Stimulated activated CD4-positive, alpha-beta T cell treated with anti-CD3 and anti-CD28 coated beads, Interleukin-15, amount 100 ng/mL, for 24 hours (primary cell): ENCODE results near the gene CCDC63.

ENCODE experiments used
- DNase-seq: peaks from one replicate; pipeline ENCODE4 v3.0.0-alpha.2; 2020

CCDC63 gene

GRCh38 chr12:110846615-110847566 is at the start of gene CCDC63:
TSS of gene CCDC63 (plus strand) at chr12:110846987. CDS start at chr12:110852955, 5,968 bp downstream.
- DNase-seq: peak; percentile 48

GRCh38 chr12:110798461-110798860 is 48.3 kb upstream of the CCDC63 start:
- DNase-seq: no peak

- DNase-seq: no peak
These were observed 44.3 kb upstream of the CCDC63 start for GRCh38 chr12:110802489-110802888.

DNA sequence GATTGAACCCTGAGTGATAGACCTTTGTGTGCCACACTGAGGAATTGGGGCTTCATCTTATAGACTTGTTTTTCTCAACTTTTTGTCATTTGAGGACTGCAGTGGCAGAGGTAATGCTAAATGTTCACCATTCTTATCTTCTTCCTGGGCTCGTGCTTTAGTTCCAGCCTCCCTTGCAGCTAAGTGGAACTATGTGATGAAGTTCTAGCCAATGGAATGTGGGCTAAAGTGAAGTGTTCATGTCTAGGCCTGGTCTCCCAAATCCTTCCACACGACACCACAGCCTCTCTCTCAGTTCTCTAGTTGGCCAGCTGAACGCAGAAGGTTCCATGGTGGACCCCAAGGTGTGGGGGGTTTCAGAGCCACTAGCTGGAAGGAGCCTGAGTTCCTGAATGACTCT is 42.4 kb upstream of the CCDC63 start:
- no peak for DNase-seq

DNA sequence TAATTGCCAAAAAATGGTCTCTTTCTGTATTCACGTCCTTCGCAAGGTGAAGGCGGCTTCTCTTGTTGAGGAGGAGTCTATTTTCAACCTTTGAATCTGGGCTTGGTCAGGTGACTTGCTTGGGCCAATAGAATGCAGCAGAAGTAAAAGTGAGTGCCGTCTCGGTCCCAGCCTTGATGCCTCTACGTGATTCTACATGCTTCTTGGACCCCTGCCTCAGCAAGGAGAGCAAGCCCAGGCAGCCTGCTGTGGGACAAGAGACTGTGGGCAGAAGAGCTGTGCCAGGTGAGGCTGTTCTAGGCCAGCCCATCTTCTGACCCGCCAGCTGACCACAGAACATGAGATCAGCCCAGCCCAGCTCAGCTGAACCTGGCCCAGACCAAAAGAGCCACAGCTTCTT is 39.1 kb upstream of the CCDC63 start:
- no peak for DNase-seq

DNA sequence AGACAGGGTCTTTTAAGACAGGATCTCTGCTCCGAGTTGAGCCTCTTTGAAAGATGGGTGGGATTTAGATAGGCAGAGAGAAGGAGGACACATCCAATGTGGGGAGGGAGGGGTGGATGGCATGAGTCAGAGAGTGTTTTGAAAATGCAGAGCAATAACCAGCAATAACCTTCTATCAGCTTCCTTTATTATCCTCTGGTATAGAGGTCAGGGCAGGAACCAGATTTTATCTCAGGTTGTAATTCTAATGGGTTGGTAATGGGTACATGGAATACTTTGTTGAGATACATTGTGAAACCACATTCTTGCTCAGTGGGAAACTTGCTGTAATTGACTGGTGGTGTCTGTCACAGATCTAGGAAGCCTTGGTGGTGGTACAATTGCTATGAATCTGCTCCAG is 37.6 kb upstream of the CCDC63 start:
- no peak for DNase-seq

DNA sequence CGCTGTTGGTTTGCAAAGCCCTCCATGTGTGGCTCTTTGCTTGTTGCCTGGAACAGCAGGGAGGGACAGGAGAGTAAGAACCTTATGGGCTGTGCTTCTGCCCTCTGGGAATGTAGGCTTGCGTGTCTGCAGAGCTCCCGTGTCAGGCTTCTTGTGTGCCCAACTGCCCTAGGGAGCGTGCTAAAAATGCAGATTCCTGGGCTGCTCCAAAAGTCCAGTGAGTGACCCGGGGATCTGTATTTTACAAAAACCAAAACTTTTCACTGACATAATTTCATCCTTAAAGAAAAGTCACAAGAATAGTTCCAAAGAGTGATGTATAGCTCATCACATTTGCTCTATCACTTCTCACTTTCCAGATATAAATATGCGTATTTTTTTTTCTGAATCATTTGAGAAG is 34.8 kb upstream of the CCDC63 start:
- DNase-seq: no peak

GRCh38 chr12:110813285-110813684 is 33.5 kb upstream of the CCDC63 start:
- no peak for DNase-seq

DNA sequence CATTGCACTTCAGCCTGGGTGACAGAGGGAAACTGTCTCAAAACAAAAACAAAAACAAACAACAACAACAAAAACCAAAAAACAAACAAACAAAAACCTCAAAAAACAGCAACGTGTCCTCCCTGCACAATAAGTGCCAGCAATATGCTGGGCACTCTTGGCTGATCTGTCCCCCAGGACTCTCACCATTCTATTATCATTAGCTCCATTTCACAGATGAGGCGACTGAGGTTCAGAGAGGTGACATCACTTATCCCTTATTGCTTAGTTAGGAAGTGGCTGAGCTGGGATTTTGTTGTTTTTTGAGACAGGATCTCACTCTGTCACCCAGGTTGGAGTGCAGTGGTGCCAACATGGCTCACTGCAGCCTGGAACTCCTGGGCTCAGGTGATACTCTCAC is 33.0 kb upstream of the CCDC63 start:
- no peak for DNase-seq

DNA sequence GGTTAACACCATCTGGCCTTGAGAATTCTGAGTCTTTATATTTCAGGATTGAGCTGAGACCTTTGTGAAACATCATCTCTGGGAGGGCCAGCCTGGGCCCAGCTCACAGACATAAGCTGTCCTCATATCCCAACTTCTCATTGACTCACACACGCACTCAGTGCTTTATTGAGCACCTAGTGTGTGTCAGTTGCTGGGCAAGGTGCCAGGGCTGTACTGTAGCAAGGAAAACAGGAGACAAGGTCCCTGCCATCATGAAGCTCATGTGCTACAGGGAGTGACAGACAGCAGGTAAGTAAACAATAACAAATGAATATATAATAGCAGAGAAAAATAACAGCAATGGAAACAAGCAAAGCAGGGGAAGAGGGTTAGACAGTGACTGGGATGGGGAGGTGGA is 30.5 kb upstream of the CCDC63 start:
- DNase-seq: no peak

- DNase-seq: no peak
These were observed 30.0 kb upstream of the CCDC63 start for GRCh38 chr12:110816779-110817178.

- no peak for DNase-seq
These were observed 28.3 kb upstream of the CCDC63 start for GRCh38 chr12:110818511-110818910.

DNA sequence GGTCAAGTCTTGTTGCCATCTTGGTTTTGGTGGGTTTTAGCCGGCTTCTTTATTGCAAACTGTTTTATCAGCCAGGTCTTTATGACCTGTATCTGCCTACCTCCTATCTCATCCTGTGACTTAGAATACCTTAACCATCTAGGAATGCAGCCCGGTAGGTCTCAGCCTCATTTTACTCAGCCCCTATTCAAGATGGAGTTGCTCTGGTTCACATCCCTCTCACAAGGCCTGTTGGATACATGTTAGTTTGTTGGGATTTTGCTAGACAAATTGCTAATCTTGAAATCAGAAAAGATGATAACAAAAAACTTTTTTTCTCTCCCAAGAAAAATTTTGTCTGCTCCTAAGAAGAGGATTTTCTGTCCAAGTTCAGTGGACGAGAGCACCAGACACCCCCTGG is 27.6 kb upstream of the CCDC63 start:
- no peak for DNase-seq

DNA sequence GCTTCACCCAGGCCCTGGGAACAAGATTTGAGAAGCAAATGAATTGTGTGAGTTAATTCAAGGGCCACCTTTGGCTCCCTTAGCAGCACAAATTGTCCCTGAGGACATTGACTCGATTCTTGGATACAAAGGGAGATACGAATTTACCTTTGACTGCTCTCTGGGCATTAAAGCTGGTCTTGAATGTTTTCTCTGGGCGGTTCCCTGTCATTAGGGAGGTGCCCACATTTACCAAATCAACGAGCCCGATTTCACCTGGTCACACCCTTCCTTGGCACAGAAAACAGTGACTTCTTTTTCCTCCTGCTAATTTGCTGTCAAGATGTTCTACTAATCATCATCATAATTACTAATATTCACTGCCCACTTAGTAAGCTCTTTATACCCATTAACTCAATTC is 27.1 kb upstream of the CCDC63 start:
- no peak for DNase-seq

GRCh38 chr12:110821917-110822316 is 24.9 kb upstream of the CCDC63 start:
- no peak for DNase-seq

DNA sequence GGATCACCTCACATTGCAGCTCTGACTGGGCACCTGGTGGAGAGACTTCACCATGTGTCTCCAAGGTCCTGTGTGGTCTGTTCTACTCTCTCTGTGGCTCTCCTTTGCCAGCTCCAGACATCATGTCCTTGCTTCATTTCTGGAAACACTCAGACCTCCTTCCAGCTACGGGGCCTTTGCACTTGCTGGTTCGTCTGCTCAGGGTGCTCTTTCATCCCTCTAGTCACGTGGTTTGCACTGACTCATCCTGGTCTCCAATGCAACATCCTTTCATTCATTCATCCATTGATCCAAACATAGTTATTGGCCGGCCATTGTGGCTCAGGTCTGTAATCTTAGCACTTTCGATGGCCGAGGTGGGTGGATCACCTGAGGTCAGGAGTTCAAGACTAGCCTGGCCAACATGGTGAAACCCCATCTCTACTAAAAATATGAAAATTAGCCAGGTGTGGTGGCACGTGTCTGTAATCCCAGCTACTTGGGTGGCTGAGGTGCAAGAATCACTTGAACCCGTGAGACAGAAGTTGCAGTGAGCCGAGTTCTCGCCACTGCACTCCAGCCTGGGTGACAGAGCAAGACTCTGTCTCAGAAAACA is 23.9 kb upstream of the CCDC63 start:
- no peak for DNase-seq

GRCh38 chr12:110824342-110824741 is 22.4 kb upstream of the CCDC63 start:
- no peak for DNase-seq

DNA sequence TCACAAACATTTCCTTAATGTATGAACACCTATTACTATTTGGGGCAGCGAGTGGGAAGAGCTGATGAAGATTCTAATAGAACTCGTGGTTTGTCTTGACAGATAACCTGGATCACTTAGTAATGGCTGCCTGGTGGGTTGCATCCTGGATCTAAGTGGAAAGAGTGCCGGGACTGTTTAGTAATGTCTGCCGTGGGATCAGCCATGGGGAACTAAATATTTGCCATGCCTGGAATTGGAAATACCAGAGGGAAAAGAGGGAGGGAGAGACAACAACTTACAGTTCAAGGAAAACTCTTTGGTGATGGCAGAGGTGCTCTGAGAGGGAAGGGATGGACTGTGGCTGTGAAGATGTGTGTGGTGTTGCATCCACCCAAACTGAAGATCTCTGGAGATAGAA is 21.3 kb upstream of the CCDC63 start:
- DNase-seq: no peak

DNA sequence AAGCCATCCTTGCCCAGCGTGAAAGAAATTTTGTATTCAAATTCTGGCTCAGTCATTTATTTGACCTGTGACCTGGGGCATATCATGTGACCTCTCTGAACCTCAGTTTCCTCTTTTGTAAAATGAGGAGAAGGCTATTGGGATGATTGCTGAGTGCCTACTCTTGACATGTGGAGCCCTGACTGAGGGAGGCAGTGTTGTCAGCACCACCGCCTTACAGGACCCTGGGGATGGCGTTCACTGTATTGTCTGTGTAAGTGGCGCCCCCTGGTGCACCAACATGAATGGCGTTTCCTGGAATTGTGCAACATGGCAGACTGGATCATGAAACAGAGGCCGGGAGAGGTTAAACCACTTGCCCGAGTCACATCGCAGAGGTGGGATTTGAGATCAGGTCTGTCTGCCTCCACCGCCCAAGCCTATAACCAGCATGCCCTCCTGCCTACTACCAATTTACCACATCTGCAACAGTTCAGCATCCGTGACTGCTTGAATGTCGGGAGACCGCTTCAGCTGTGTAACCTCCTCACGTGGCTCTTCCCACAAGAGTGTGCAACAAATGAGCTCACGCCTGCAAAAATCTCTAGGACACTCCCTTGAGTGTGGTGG is 20.1 kb upstream of the CCDC63 start:
- peak; percentile 92 for DNase-seq

DNA sequence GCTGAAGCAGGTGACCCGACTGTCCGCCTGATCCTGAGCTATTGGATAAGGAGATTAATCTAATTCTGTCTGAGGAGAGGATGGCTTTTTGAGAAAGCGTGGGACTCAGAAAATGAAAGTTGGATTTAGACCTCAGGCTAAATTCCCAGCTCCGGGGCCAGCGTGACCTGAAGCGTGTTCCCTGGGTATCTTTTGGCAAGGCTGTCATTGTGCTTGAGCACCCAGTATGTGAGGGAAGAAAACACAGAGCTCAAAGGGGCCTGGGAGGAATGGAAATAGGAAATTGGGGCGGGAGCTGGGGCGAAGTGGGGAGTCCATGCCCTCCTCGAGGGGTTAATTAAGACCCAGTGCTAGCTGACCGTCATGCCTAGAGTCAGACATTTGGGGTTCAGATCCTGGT is 17.5 kb upstream of the CCDC63 start:
- no peak for DNase-seq

DNA sequence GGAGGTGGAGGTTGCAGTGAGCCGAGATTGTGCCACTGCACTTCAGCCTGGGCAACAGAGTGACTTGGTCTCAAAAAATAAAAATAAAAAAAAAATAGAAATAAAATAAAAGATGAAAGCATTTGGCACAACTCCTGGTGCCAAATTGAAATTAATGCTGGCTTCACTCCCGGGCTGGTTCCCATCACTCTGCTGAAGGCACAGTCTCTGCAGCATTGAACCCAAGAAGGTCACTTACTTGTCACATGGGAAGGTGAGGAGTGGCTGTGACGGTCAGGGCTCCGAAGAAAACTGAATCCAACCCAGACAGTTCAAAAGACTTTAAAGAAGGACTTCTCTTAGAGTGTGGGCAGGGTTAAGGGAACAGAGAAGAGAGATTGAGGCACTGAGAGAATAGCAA is 10.5 kb upstream of the CCDC63 start:
- DNase-seq: no peak

DNA sequence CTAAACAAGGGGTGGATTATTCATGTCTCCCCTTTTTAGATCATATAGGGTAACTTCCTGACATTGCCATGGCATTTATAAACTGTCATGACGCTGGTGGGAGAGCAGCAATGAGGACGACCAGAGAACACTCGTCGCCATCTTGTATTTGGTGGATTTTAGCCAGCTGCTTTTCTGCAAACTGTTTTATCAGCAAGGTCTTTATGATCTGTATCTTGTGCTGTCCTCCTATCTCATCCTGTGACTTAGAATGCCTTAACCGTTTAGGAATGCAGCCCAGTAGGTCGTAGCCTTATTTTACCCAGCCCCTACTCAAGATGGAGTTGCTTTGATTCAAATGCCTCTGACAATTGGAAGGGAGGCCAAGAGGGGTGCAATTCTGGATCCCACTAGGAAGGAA is 5.8 kb upstream of the CCDC63 start:
- no peak for DNase-seq

- DNase-seq: no peak
These were observed 2.7 kb upstream of the CCDC63 start for GRCh38 chr12:110844131-110844530.
